Neural cell (in vitro differentiated cells): ENCODE measurements around the gene EOGT. TPM values are rescaled to one million over a fixed set of nuclear protein-coding genes. Genes with fewer than 3 reads are reported as not detected.

Experiments used
- H2AFZ ChIP-seq: fragments of 200-600, 300-800 bp; sonication (generic), shearing (Covaris generic); 2 replicates; pipeline ENCODE4 v1.6.0; 2014; ENCODE audit warnings: low read depth, mild to moderate bottlenecking, antibody characterized with exemption, low read length, moderate library complexity
- H3F3A ChIP-seq: fragments of 200-600 bp; shearing (Covaris generic); 2 replicates; pipeline ENCODE4 v1.6.1; 2016; ENCODE audit warnings: mild to moderate bottlenecking, moderate library complexity, mixed read lengths, antibody characterized with exemption, low read length; ENCODE audit not compliant: insufficient read depth, poor library complexity, severe bottlenecking
- H3K27ac ChIP-seq: fragments of 200-600, 300-800 bp; sonication (generic), shearing (Covaris generic); 2 replicates; pipeline ENCODE4 v1.5.1; 2014; ENCODE audit warnings: mild to moderate bottlenecking, low read length, moderate library complexity
- H3K27me3 ChIP-seq: fragments of 300-800, 200-600 bp; sonication (generic), shearing (Covaris generic); 2 replicates; pipeline ENCODE4 v1.6.0; 2014; ENCODE audit warnings: mild to moderate bottlenecking, low read depth, low read length, moderate library complexity; ENCODE audit not compliant: insufficient read depth
- H3K36me3 ChIP-seq: fragments of 300-800, 200-600 bp; sonication (generic), shearing (Covaris generic); 2 replicates; pipeline ENCODE4 v1.5.1; 2014; ENCODE audit warnings: mild to moderate bottlenecking, antibody characterized with exemption, low read length, moderate library complexity; ENCODE audit not compliant: insufficient read depth
- H3K4me2 ChIP-seq: fragments of 300-800, 200-600 bp; sonication (generic), shearing (Covaris generic); 2 replicates; pipeline ENCODE4 v1.6.0; 2014; ENCODE audit warnings: mild to moderate bottlenecking, low read length
- H3K4me3 ChIP-seq: fragments of 300-800, 200-600 bp; sonication (generic), shearing (Covaris generic); 2 replicates; pipeline ENCODE4 v1.5.1; 2014; ENCODE audit warnings: mild to moderate bottlenecking, low read length, moderate library complexity
- H3K79me2 ChIP-seq: fragments of 200-600 bp; shearing (Covaris generic); replicated peaks from 2 replicates; pipeline ENCODE4 v1.6.0; 2014; ENCODE audit warnings: mild to moderate bottlenecking, low read length, moderate library complexity; ENCODE audit not compliant: insufficient read depth
- H3K9ac ChIP-seq: fragments of 300-800, 200-600 bp; sonication (generic), shearing (Covaris generic); 2 replicates; pipeline ENCODE4 v1.6.1; 2016; ENCODE audit warnings: mild to moderate bottlenecking, low read length, mixed read lengths
- H3K9me2 ChIP-seq: fragments of 200-600 bp; shearing (Covaris generic); 2 replicates; pipeline ENCODE4 v1.6.1; 2016; ENCODE audit warnings: mild to moderate bottlenecking, low read length, mixed read lengths; ENCODE audit not compliant: insufficient read depth
- H3K9me3 ChIP-seq: fragments of 200-600, 300-800 bp; sonication (generic), shearing (Covaris generic); 2 replicates; pipeline ENCODE4 v1.6.1; 2016; ENCODE audit warnings: mild to moderate bottlenecking, mixed run types, low read length, moderate library complexity, mixed read lengths
- H4K20me1 ChIP-seq: fragments of 200-600 bp; shearing (Covaris generic); 2 replicates; pipeline ENCODE4 v1.6.1; 2016; ENCODE audit warnings: mild to moderate bottlenecking, mixed run types; ENCODE audit not compliant: insufficient read depth
- EP300 ChIP-seq: fragments of 450-650 bp; conservative IDR thresholded peaks from 2 replicates; pipeline ENCODE4 v1.6.1; 2014; ENCODE audit warnings: antibody characterized with exemption, mild to moderate bottlenecking, moderate library complexity; ENCODE audit not compliant: poor library complexity, severe bottlenecking
- EZH2 ChIP-seq: fragments of 200-600, 300-800 bp; shearing (Covaris generic), sonication (generic); IDR thresholded peaks from 2 replicates; pipeline ENCODE4 v1.6.1; 2014; ENCODE audit warnings: antibody characterized with exemption, low read length, borderline replicate concordance, mild to moderate bottlenecking; ENCODE audit not compliant: insufficient read depth, poor library complexity, severe bottlenecking
- MXI1 ChIP-seq: fragments of 450-650 bp; conservative IDR thresholded peaks from 2 replicates; pipeline ENCODE4 v1.6.1; 2014; ENCODE audit warnings: antibody characterized with exemption, mild to moderate bottlenecking; ENCODE audit not compliant: poor library complexity, severe bottlenecking
- POLR2AphosphoS5 ChIP-seq: IDR thresholded peaks from 2 replicates; pipeline ENCODE4 v1.6.1; 2012
- RAD21 ChIP-seq: fragments of 450-650 bp; conservative IDR thresholded peaks from 2 replicates; pipeline ENCODE4 v1.6.1; 2014; ENCODE audit warnings: antibody characterized with exemption, mild to moderate bottlenecking, moderate library complexity
- SMC3 ChIP-seq: fragments of 450-650 bp; conservative IDR thresholded peaks from 2 replicates; pipeline ENCODE4 v1.6.1; 2014; ENCODE audit warnings: antibody characterized with exemption, mild to moderate bottlenecking, moderate library complexity; ENCODE audit not compliant: poor library complexity
- TAF1 ChIP-seq: IDR thresholded peaks from 2 replicates; pipeline ENCODE4 v1.6.1; 2012; ENCODE audit warnings: low read depth
- polyA plus RNA-seq: library from polyadenylated mRNA; depleted of rRNA; stranded (reverse); fragments of >200 nt; gene quantifications from 2 replicates; pipeline ENCODE4 v1.2.3, GENCODE V29; 2014
- TF ChIP-seq, protein P1 (sequence below): IDR thresholded peaks from 2 replicates; pipeline ENCODE4 v1.6.1; 2012; ENCODE audit warnings: borderline replicate concordance
- TF ChIP-seq, protein P2 (sequence below): fragments of 450-650 bp; IDR thresholded peaks from 2 replicates; pipeline ENCODE4 v1.5.1; 2014; ENCODE audit warnings: antibody characterized with exemption, mild to moderate bottlenecking, moderate library complexity; ENCODE audit not compliant: poor library complexity, severe bottlenecking

EOGT gene
- polyA plus RNA-seq, 1 donor from 2014 or later, result 3.2 TPM

DNA sequence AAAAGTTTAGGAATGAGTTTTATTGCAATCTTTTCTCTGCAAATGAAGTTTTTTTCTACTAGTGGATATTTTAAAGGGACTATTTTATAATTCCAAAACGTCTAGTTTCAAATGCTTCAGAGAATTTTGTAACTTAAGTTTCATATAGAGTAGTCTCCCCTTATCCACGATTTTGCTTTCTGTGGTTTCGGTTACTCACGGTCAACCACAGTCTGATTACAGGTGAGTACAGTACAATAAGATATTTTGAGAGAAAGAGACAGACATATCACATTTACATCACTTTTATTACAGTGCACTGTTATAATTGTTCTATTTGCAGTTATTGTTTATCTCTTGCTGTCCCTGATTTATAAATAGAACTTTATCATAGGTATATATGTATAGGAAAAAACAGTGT is 7.4 kb upstream of the EOGT start:
- TF ChIP-seq, protein P1, sequence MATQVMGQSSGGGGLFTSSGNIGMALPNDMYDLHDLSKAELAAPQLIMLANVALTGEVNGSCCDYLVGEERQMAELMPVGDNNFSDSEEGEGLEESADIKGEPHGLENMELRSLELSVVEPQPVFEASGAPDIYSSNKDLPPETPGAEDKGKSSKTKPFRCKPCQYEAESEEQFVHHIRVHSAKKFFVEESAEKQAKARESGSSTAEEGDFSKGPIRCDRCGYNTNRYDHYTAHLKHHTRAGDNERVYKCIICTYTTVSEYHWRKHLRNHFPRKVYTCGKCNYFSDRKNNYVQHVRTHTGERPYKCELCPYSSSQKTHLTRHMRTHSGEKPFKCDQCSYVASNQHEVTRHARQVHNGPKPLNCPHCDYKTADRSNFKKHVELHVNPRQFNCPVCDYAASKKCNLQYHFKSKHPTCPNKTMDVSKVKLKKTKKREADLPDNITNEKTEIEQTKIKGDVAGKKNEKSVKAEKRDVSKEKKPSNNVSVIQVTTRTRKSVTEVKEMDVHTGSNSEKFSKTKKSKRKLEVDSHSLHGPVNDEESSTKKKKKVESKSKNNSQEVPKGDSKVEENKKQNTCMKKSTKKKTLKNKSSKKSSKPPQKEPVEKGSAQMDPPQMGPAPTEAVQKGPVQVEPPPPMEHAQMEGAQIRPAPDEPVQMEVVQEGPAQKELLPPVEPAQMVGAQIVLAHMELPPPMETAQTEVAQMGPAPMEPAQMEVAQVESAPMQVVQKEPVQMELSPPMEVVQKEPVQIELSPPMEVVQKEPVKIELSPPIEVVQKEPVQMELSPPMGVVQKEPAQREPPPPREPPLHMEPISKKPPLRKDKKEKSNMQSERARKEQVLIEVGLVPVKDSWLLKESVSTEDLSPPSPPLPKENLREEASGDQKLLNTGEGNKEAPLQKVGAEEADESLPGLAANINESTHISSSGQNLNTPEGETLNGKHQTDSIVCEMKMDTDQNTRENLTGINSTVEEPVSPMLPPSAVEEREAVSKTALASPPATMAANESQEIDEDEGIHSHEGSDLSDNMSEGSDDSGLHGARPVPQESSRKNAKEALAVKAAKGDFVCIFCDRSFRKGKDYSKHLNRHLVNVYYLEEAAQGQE, result no peak
- TF ChIP-seq EP300 (no peak), TAF1 (no peak), POLR2AphosphoS5 (no peak), EZH2 (no peak), RAD21 (no peak), MXI1 (no peak), SMC3 (no peak)
- TF ChIP-seq, protein P2, sequence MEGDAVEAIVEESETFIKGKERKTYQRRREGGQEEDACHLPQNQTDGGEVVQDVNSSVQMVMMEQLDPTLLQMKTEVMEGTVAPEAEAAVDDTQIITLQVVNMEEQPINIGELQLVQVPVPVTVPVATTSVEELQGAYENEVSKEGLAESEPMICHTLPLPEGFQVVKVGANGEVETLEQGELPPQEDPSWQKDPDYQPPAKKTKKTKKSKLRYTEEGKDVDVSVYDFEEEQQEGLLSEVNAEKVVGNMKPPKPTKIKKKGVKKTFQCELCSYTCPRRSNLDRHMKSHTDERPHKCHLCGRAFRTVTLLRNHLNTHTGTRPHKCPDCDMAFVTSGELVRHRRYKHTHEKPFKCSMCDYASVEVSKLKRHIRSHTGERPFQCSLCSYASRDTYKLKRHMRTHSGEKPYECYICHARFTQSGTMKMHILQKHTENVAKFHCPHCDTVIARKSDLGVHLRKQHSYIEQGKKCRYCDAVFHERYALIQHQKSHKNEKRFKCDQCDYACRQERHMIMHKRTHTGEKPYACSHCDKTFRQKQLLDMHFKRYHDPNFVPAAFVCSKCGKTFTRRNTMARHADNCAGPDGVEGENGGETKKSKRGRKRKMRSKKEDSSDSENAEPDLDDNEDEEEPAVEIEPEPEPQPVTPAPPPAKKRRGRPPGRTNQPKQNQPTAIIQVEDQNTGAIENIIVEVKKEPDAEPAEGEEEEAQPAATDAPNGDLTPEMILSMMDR, result no peak
- H3K4me3 ChIP-seq, result no peak overlapping the region
- H4K20me1 ChIP-seq, result no peaks in the 10 kb centered on the region
- no peaks in the 10 kb centered on the region for H3F3A ChIP-seq
- H3K4me2 ChIP-seq, result no peak overlapping the region
- H3K9me2 ChIP-seq, result no peaks in the 10 kb centered on the region
- H2AFZ ChIP-seq, result no peak overlapping the region
- H3K79me2 ChIP-seq, result no peaks in the 10 kb centered on the region
- H3K9me3 ChIP-seq, result no peaks in the 10 kb centered on the region
- H3K27ac ChIP-seq, result no peak overlapping the region
- H3K9ac ChIP-seq, result no peak overlapping the region
- H3K36me3 ChIP-seq, result peaks cover 10% of the 10 kb centered on the region
- H3K27me3 ChIP-seq, result no peaks in the 10 kb centered on the region

DNA sequence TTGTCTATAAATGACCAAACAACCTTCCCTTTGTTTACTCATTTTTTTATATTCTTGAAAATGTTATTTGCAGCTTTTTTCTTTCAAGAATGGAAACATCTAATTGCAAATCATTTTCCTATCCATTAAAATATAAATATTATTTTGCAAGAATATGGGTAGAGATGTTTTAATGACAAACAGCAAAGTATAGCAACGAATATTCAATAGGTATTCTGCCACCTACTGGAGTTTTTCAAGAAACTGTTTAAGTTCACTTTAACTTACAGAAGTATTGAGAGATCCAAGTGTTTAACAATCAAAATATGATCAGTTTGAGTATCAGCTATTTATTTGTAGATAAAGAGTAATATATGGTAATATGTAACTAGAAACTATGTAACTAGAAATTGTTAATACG is 6.9 kb upstream of the EOGT start:
- Histone ChIP-seq H3F3A (no peaks in the 10 kb centered on the region), H3K79me2 (no peaks in the 10 kb centered on the region), H2AFZ (no peak overlapping the region), H3K27ac (no peak overlapping the region), H3K36me3 (peaks cover 10% of the 10 kb centered on the region), H3K4me3 (no peak overlapping the region), H3K4me2 (no peak overlapping the region), H3K9me3 (no peaks in the 10 kb centered on the region), H3K9me2 (no peaks in the 10 kb centered on the region), H3K27me3 (no peaks in the 10 kb centered on the region), H3K9ac (no peak overlapping the region), H4K20me1 (no peaks in the 10 kb centered on the region)
- TF ChIP-seq, protein P2, result peak; percentile 37
- TF ChIP-seq EP300, result no peak
